GM12873 (cell line): Measurements from ENCODE around the gene TMEM271.

Source experiments
- CTCF ChIP-seq: IDR thresholded peaks from 2 replicates; pipeline ENCODE4 v1.5.1; 2012; ENCODE audit warnings: low read depth, mild to moderate bottlenecking, moderate library complexity, low read length, control low read depth; ENCODE audit not compliant: insufficient read depth; ENCODE audit errors: missing control alignments

The TMEM271 gene

GRCh38 chr4:622071-622995 is 46.2 kb upstream of the TMEM271 start:
- TF ChIP-seq CTCF, result no peak

GRCh38 chr4:621296-622070 is 45.4 kb upstream of the TMEM271 start:
- TF ChIP-seq CTCF, result no peak

GRCh38 chr4:620851-621261 is 44.8 kb upstream of the TMEM271 start:
- no peak for TF ChIP-seq CTCF

GRCh38 chr4:620201-620600 is 44.1 kb upstream of the TMEM271 start:
- TF ChIP-seq CTCF, result no peak

- no peak for TF ChIP-seq CTCF
Observed at GRCh38 chr4:617644-618641, 41.8 kb upstream of the TMEM271 start.

GRCh38 chr4:616911-617643 is 41.0 kb upstream of the TMEM271 start:
- no peak for TF ChIP-seq CTCF
